K562 (cell line): Measurements from ENCODE around the gene SPATS2. TPM values are rescaled to one million over a fixed set of nuclear protein-coding genes. Genes with fewer than 3 reads are reported as not detected.

ENCODE experiments used
- ATAC-seq: fragments of 200-7000 bp; cut with Tn5 transposase; 3 replicates; pipeline ENCODE4 v1.9.1; 2020; ENCODE audit warnings: moderate library complexity
- BruUV-seq: library from RNA; stranded (reverse); fragments of 400-500 nt; replicated peaks from 2 replicates; lab custom pipeline; 2021; lab: Mats Ljungman, UMichigan
- CTCF ChIA-PET: fragments of 300-600 bp; formaldehyde crosslinking; extraction: SDS; loops from one replicate; lab custom pipeline; 2021; ENCODE audit warnings: low intra/inter-chr PET ratio; lab: Yijun Ruan, JAX
- POLR2A ChIA-PET: fragments of 300-600, 350-650 bp; sonication (Branson Sonifier 250); formaldehyde crosslinking; extraction: SDS; loops from one replicate; lab custom pipeline; 2021; ENCODE audit warnings: antibody characterized with exemption, inconsistent platforms; lab: Yijun Ruan, JAX
- DNase-seq, 4 experiments: peaks; one replicate each; pipeline versions ENCODE4 v3.0.0 to v3.0.0-alpha.2; 2011 to 2018; ENCODE audit warnings: low spot score in 3 of 4, mixed read lengths in 3 of 4; ENCODE audit errors: extremely low read depth in 1 of 4
- FAIRE-seq: peaks from 2 replicates; lab custom pipeline; 2011; peaks lifted over from hg19 to GRCh38; lab: Jason Lieb, UNC
- H2AFZ ChIP-seq: 2 replicates; pipeline ENCODE4 v1.6.0; 2011; ENCODE audit warnings: low read depth, low read length, control low read depth, inconsistent platforms
- H3K27ac ChIP-seq: fragments of 200-600 bp; 3 replicates; pipeline ENCODE4 v1.8.0; 2011; ENCODE audit warnings: low read depth, mild to moderate bottlenecking, control low read depth, inconsistent platforms, low read length, moderate library complexity, mixed read lengths; ENCODE audit errors: extremely low read depth
- H3K27me3 ChIP-seq, 2 experiments: fragments of 300-600 bp in 1 of 2; 2 replicates in 1 of 2; 3 replicates in 1 of 2; pipeline versions ENCODE4 v1.6.0 to v1.8.0; 2011; ENCODE audit warnings: inconsistent platforms in 2 of 2, low read length in 2 of 2, mild to moderate bottlenecking in 1 of 2, mixed read lengths in 1 of 2, moderate library complexity in 1 of 2; ENCODE audit not compliant: control insufficient read depth in 2 of 2, insufficient read depth in 2 of 2
- H3K36me3 ChIP-seq: fragments of 300-600 bp; 3 replicates; pipeline ENCODE4 v1.8.0; 2011; ENCODE audit warnings: mild to moderate bottlenecking, low read length, inconsistent platforms; ENCODE audit not compliant: control insufficient read depth, insufficient read depth
- H3K4me1 ChIP-seq, 2 experiments: fragments of 200-600 bp in 1 of 2; replicated peaks in 1 of 2; 2 replicates in 1 of 2; 3 replicates in 1 of 2; pipeline versions ENCODE4 v1.5.1 to v1.8.0; 2011; ENCODE audit warnings: inconsistent platforms in 2 of 2, low read length in 2 of 2, mild to moderate bottlenecking in 1 of 2, mixed read lengths in 1 of 2, moderate library complexity in 1 of 2; ENCODE audit not compliant: control insufficient read depth in 2 of 2, insufficient read depth in 2 of 2
- H3K4me2 ChIP-seq: 2 replicates; pipeline ENCODE4 v1.6.1; 2011; ENCODE audit warnings: low read length, control low read depth, inconsistent platforms, mixed read lengths; ENCODE audit not compliant: insufficient read depth
- H3K4me3 ChIP-seq: fragments of 200-600 bp; sonication (generic), shearing (Covaris generic); 2 replicates; pipeline ENCODE4 v1.5.1; 2016; ENCODE audit warnings: control low read depth, inconsistent platforms
- H3K79me2 ChIP-seq: fragments of 200-600 bp; 3 replicates; pipeline ENCODE4 v1.8.0; 2011; ENCODE audit warnings: low read length, inconsistent platforms; ENCODE audit not compliant: control insufficient read depth, insufficient read depth
- H3K9ac ChIP-seq, 2 experiments: 2 replicates each; pipeline versions ENCODE4 v1.6.0 to v1.6.1; 2011; ENCODE audit warnings: low read depth in 2 of 2, low read length in 2 of 2, control low read depth in 1 of 2, inconsistent platforms in 1 of 2, mild to moderate bottlenecking in 1 of 2, mixed read lengths in 1 of 2; ENCODE audit not compliant: insufficient read depth in 1 of 2
- H3K9me1 ChIP-seq: one replicate; pipeline ENCODE4 v1.6.0; 2011; ENCODE audit warnings: inconsistent platforms, mild to moderate bottlenecking, low read length, moderate library complexity; ENCODE audit not compliant: control insufficient read depth, insufficient read depth
- H3K9me3 ChIP-seq: replicated peaks from 2 replicates; pipeline ENCODE4 v1.5.1; 2011; ENCODE audit warnings: low read depth, low read length, inconsistent platforms; ENCODE audit not compliant: control insufficient read depth, insufficient read depth
- H4K20me1 ChIP-seq: replicated peaks from 2 replicates; pipeline ENCODE4 v1.6.1; 2011; ENCODE audit warnings: low read length, inconsistent platforms, mixed read lengths; ENCODE audit not compliant: control insufficient read depth, insufficient read depth
- DACH1 ChIP-seq: fragments of 450-650 bp; IDR thresholded peaks from 2 replicates; pipeline ENCODE4 v1.6.1; 2018; ENCODE audit not compliant: partially characterized antibody
- MEIS2 ChIP-seq: fragments of 450-650 bp; IDR thresholded peaks from 2 replicates; pipeline ENCODE4 v1.6.1; 2014; ENCODE audit warnings: mild to moderate bottlenecking; ENCODE audit not compliant: partially characterized antibody
- NR4A1 ChIP-seq, 2 experiments: fragments of 250-450 bp in 1 of 2; fragments of 450-650 bp in 1 of 2; sonication (Bioruptor Pico) in 1 of 2; IDR thresholded peaks; 2 replicates each; pipeline versions ENCODE4 v1.4.0 to v1.6.1; 2016 to 2020; ENCODE audit warnings: mild to moderate bottlenecking in 2 of 2, missing compliant biosample characterization in 1 of 2, missing genetic modification characterization in 1 of 2, moderate library complexity in 1 of 2
- PURB ChIP-seq: sonication (generic); formaldehyde crosslinking; IDR thresholded peaks from 2 replicates; pipeline ENCODE4 v1.9.0; 2021; ENCODE audit warnings: low read depth, mild to moderate bottlenecking, missing genetic modification reagents
- SMC3 ChIP-seq: conservative IDR thresholded peaks from 2 replicates; pipeline ENCODE4 v1.6.1; 2011; ENCODE audit warnings: low read depth, low read length, improper control_type of control experiment; ENCODE audit not compliant: insufficient read depth
- TAF7 ChIP-seq: fragments of 450-650 bp; IDR thresholded peaks from 2 replicates; pipeline ENCODE4 v1.6.1; 2016; ENCODE audit warnings: missing genetic modification characterization, missing compliant biosample characterization
- TBP ChIP-seq: optimal IDR thresholded peaks from 2 replicates; pipeline ENCODE3; 2011; ENCODE audit warnings: low read depth, low read length, improper control_type of control experiment
- THAP7 ChIP-seq: fragments of 250-450 bp; sonication (Bioruptor Pico); IDR thresholded peaks from 2 replicates; pipeline ENCODE4 v1.5.0; 2021
- ZBED1 ChIP-seq: IDR thresholded peaks from 2 replicates; pipeline ENCODE4 v1.6.1; 2014
- ZFX ChIP-seq: sonication (generic); formaldehyde crosslinking; IDR thresholded peaks from 2 replicates; pipeline ENCODE4 v1.8.0; 2022; ENCODE audit warnings: mild to moderate bottlenecking, missing genetic modification reagents, moderate library complexity
- ZNF217 ChIP-seq: sonication (generic); formaldehyde crosslinking; IDR thresholded peaks from 2 replicates; pipeline ENCODE4 v1.8.0; 2022; ENCODE audit warnings: mild to moderate bottlenecking, missing genetic modification reagents
- ZNF239 ChIP-seq: fragments of 250-450 bp; sonication (Bioruptor Pico); IDR thresholded peaks from 2 replicates; pipeline ENCODE4 v1.4.0; 2020; ENCODE audit warnings: mild to moderate bottlenecking
- ZNF311 ChIP-seq: fragments of 250-450 bp; sonication (Bioruptor Pico); IDR thresholded peaks from 2 replicates; pipeline ENCODE4 v1.4.0; 2020; ENCODE audit warnings: mild to moderate bottlenecking, moderate library complexity
- ZNF76 ChIP-seq: fragments of 250-450 bp; sonication (Bioruptor Pico); IDR thresholded peaks from 2 replicates; pipeline ENCODE4 v1.4.0; 2020; ENCODE audit warnings: mild to moderate bottlenecking, moderate library complexity, borderline replicate concordance
- ZZZ3 ChIP-seq: fragments of 450-650 bp; IDR thresholded peaks from 2 replicates; pipeline ENCODE4 v1.6.1; 2016; ENCODE audit warnings: antibody characterized with exemption, mild to moderate bottlenecking, moderate library complexity
- WGBS: fragments of 100-300 bp; shearing (Covaris generic); methylation state at CpG from one replicate; pipeline ENCODE4 v1.1.6; 2016; ENCODE audit warnings: low coverage, mixed read lengths; ENCODE audit not compliant: insufficient coverage; ENCODE audit errors: missing lambda C conversion rate; 5-methylcytosine and 5-hydroxymethylcytosine counted together
- in situ Hi-C: fragments of 300-500 bp; cut with MboI; formaldehyde crosslinking; loops from 4 replicates; pipeline ENCODE4 v1.15.0; 2018; ENCODE audit warnings: inconsistent platforms, mixed read lengths
- intact Hi-C: fragments of 100-400 bp; cut with micrococcal nuclease; formaldehyde crosslinking; loops from 2 replicates; pipeline ENCODE4 v1.14.2; 2022
- polyA plus RNA-seq, 8 experiments: library from polyadenylated mRNA; depleted of rRNA in 4 of 8; stranded (reverse) in 5 of 8; unstranded in 3 of 8; fragments of >200 nt; fragmentation: Nextera tagmentation in 2 of 8; fragmentation: Illumina TruSeq in 1 of 8; extraction: Ambion mirVana in 2 of 8; extraction: Trizol in 1 of 8; gene quantifications; 2 replicates each; pipeline versions ENCODE4 v1.2.1 to v1.2.3, GENCODE V29; 2011 to 2014; ENCODE audit warnings: inconsistent platforms in 1 of 8, missing spikeins in 1 of 8
- total RNA-seq, 7 experiments: library from RNA; depleted of rRNA in 6 of 7; stranded (reverse); fragments of >200 nt in 6 of 7; fragmentation: Illumina TruSeq in 2 of 7; extraction: Trizol in 2 of 7; gene quantifications; 2 replicates each; pipeline versions ENCODE4 v1.2.1 to v1.2.3, GENCODE V29; 2011 to 2021; ENCODE audit warnings: low replicate concordance in 1 of 7
- TF ChIP-seq, protein P1 (sequence below): sonication (generic); formaldehyde crosslinking; IDR thresholded peaks from 2 replicates; pipeline ENCODE4 v1.4.0; 2020; ENCODE audit warnings: mild to moderate bottlenecking, missing genetic modification reagents
- TF ChIP-seq, protein P2 (sequence below), 2 experiments: fragments of 450-650 bp; IDR thresholded peaks; 2 replicates each; pipeline ENCODE4 v1.6.1; 2016
- TF ChIP-seq, protein P3 (sequence below): sonication (generic); formaldehyde crosslinking; IDR thresholded peaks from 2 replicates; pipeline ENCODE4 v1.8.1; 2023; ENCODE audit warnings: mild to moderate bottlenecking, missing genetic modification reagents

The SPATS2 gene
- total and polyA plus RNA-seq, 9 of the 15 experiments (the other 6 are each of a cell fraction or from before 2014, with no cell fraction given): 5.4 to 48.2 (median 17.5) TPM

DNA sequence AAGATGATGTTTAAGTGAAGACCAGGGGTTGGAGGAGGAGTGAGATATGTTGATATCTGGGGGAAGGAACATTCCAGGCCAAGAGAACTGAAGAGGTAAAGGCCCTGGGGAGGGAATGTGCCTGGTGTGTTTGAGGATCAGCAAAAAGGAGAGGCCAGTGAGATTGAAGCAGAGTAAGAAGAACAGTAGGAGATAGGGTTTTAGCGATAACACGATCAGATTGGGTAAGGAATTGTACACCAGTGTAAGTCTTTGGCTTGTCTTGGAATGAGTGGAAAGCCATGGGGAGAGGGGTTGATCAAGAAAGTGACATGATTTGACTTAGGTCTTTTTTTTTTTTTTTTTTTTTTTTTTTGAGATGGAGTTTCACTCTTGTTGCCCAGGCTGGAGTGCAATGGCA, 39.4 kb upstream of the SPATS2 start:
- peaks cover 72% of the 10 kb centered on the region; the same call in 2 of the 3 replicates for H3K36me3 ChIP-seq
- no peak overlapping the region for H3K27ac ChIP-seq
- intact Hi-C loops (no loop called here), in situ Hi-C loops (no loop called here)
- no peak overlapping the region for H3K4me3 ChIP-seq
- ChIA-PET CTCF (no interaction called here), POLR2A (no interaction called here)
- H4K20me1 ChIP-seq: no peaks in the 10 kb centered on the region
- H3K4me2 ChIP-seq: no peak overlapping the region
- no peaks in the 10 kb centered on the region for H3K9me3 ChIP-seq
- 85% methylated on average over 2 of the region's 2 CpGs for WGBS
- BruUV-seq: no TSS peak
- H3K27me3 ChIP-seq: no peaks in the 10 kb centered on the region
- ATAC-seq (no peak), FAIRE-seq (no peak)
- H3K79me2 ChIP-seq: peaks cover 15% of the 10 kb centered on the region
- peaks cover 3% of the 10 kb centered on the region for H3K9me1 ChIP-seq
- H3K9ac ChIP-seq: no peak overlapping the region
- H2AFZ ChIP-seq: no peak overlapping the region
- TF ChIP-seq PURB (CRISPR knock-in tag) (no peak), ZZZ3 (no peak), ZNF239 (no peak), THAP7 (no peak), ZBED1 (no peak), ZFX (CRISPR knock-in tag) (no peak), TBP (no peak), SMC3 (no peak), ZNF311 (no peak), NR4A1 (CRISPR knock-in tag; IDR thresholded peaks at IDR 0.05) (no peak), NR4A1 (tag; IDR thresholded peaks at IDR 0.05) (no peak), ZNF76 (CRISPR knock-in tag) (no peak), TAF7 (tag) (no peak), MEIS2 (no peak), ZNF217 (CRISPR knock-in tag) (no peak), DACH1 (no peak)
- TF ChIP-seq, protein P1, sequence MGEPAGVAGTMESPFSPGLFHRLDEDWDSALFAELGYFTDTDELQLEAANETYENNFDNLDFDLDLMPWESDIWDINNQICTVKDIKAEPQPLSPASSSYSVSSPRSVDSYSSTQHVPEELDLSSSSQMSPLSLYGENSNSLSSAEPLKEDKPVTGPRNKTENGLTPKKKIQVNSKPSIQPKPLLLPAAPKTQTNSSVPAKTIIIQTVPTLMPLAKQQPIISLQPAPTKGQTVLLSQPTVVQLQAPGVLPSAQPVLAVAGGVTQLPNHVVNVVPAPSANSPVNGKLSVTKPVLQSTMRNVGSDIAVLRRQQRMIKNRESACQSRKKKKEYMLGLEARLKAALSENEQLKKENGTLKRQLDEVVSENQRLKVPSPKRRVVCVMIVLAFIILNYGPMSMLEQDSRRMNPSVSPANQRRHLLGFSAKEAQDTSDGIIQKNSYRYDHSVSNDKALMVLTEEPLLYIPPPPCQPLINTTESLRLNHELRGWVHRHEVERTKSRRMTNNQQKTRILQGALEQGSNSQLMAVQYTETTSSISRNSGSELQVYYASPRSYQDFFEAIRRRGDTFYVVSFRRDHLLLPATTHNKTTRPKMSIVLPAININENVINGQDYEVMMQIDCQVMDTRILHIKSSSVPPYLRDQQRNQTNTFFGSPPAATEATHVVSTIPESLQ (CRISPR knock-in tag): no peak
- TF ChIP-seq, protein P2, sequence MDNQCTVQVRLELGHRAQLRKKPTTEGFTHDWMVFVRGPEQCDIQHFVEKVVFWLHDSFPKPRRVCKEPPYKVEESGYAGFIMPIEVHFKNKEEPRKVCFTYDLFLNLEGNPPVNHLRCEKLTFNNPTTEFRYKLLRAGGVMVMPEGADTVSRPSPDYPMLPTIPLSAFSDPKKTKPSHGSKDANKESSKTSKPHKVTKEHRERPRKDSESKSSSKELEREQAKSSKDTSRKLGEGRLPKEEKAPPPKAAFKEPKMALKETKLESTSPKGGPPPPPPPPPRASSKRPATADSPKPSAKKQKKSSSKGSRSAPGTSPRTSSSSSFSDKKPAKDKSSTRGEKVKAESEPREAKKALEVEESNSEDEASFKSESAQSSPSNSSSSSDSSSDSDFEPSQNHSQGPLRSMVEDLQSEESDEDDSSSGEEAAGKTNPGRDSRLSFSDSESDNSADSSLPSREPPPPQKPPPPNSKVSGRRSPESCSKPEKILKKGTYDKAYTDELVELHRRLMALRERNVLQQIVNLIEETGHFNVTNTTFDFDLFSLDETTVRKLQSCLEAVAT (IDR thresholded peaks at IDR 0.05): no peak
- TF ChIP-seq, protein P3, sequence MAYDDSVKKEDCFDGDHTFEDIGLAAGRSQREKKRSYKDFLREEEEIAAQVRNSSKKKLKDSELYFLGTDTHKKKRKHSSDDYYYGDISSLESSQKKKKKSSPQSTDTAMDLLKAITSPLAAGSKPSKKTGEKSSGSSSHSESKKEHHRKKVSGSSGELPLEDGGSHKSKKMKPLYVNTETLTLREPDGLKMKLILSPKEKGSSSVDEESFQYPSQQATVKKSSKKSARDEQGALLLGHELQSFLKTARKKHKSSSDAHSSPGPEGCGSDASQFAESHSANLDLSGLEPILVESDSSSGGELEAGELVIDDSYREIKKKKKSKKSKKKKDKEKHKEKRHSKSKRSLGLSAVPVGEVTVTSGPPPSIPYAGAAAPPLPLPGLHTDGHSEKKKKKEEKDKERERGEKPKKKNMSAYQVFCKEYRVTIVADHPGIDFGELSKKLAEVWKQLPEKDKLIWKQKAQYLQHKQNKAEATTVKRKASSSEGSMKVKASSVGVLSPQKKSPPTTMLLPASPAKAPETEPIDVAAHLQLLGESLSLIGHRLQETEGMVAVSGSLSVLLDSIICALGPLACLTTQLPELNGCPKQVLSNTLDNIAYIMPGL: no peak
- TF ChIP-seq, all 486 proteins: peak for 0
- DNase-seq: no peak
- peaks cover 5 to 15% of the 10 kb centered on the region in 2 experiments; a peak in 3 of 5 replicates for H3K4me1 ChIP-seq
